A673 (cell line): ENCODE results near the gene PPP1R18. TPM values are rescaled to one million over a fixed set of nuclear protein-coding genes. Genes with fewer than 3 reads are reported as not detected.

Experiments used
- BruUV-seq: library from RNA; stranded (reverse); fragments of 400-500 nt; replicated peaks from 2 replicates; lab custom pipeline; 2021; lab: Mats Ljungman, UMichigan
- CTCF ChIA-PET: fragments of 300-600 bp; sonication (Branson Sonifier 250); formaldehyde crosslinking; loops from one replicate; lab custom pipeline; 2022; ENCODE audit warnings: antibody characterized with exemption; lab: Charles Lee
- POLR2A ChIA-PET: fragments of 300-600 bp; sonication (Branson Sonifier 250); formaldehyde crosslinking; loops from one replicate; lab custom pipeline; 2022; ENCODE audit warnings: antibody characterized with exemption; ENCODE audit not compliant: low non-redundant PET; lab: Charles Lee
- DNase-seq: peaks from one replicate; pipeline ENCODE4 v3.0.0-alpha.2; 2015; ENCODE audit warnings: low spot score
- H3K27ac ChIP-seq: fragments of 200-600 bp; sonication (generic); 2 replicates; pipeline ENCODE4 v1.5.1; 2016; ENCODE audit warnings: mixed run types, low read depth, mild to moderate bottlenecking, mixed read lengths, antibody characterized with exemption, low read length; ENCODE audit not compliant: poor library complexity, severe bottlenecking
- H3K27me3 ChIP-seq: fragments of 200-600 bp; sonication (generic); replicated peaks from 2 replicates; pipeline ENCODE4 v1.6.1; 2017; ENCODE audit warnings: mixed run types, low read depth, mild to moderate bottlenecking, mixed read lengths, antibody characterized with exemption, low read length; ENCODE audit not compliant: insufficient read depth, poor library complexity
- H3K36me3 ChIP-seq: fragments of 200-600 bp; sonication (generic); 2 replicates; pipeline ENCODE4 v1.6.1; 2016; ENCODE audit warnings: mixed run types, mild to moderate bottlenecking, mixed read lengths, antibody characterized with exemption, low read length; ENCODE audit not compliant: insufficient read depth, poor library complexity, severe bottlenecking
- H3K4me1 ChIP-seq: fragments of 200-600 bp; sonication (generic); 2 replicates; pipeline ENCODE4 v1.6.1; 2017; ENCODE audit warnings: mixed run types, mild to moderate bottlenecking, mixed read lengths, antibody characterized with exemption, low read length; ENCODE audit not compliant: insufficient read depth, poor library complexity, severe bottlenecking
- H3K4me3 ChIP-seq: fragments of 200-600 bp; sonication (generic); 2 replicates; pipeline ENCODE4 v1.5.1; 2016; ENCODE audit warnings: low read depth, mixed run types, mild to moderate bottlenecking, mixed read lengths, low read length; ENCODE audit not compliant: poor library complexity, severe bottlenecking
- H3K9me3 ChIP-seq: fragments of 200-600 bp; sonication (generic); 2 replicates; pipeline ENCODE4 v1.6.1; 2016; ENCODE audit warnings: mixed run types, low read depth, mild to moderate bottlenecking, mixed read lengths, antibody characterized with exemption, low read length; ENCODE audit not compliant: poor library complexity, severe bottlenecking
- EZH2 ChIP-seq: fragments of 200-600 bp; sonication (generic); IDR thresholded peaks from 2 replicates; pipeline ENCODE4 v1.6.1; 2017; ENCODE audit warnings: borderline replicate concordance, low read depth, mild to moderate bottlenecking, mixed read lengths, antibody characterized with exemption, low read length; ENCODE audit not compliant: poor library complexity, severe bottlenecking
- intact Hi-C: fragments of 100-400 bp; cut with micrococcal nuclease; formaldehyde crosslinking; loops from one replicate; pipeline ENCODE4 v1.10.0; 2022; ENCODE audit not compliant: unreplicated experiment
- total RNA-seq: library from RNA; stranded (reverse); gene quantifications from 2 replicates; pipeline ENCODE4 v1.2.3, GENCODE V29; 2021
- TF ChIP-seq, protein P1 (sequence below): fragments of 300-800, 200-600 bp; sonication (generic); conservative IDR thresholded peaks from 2 replicates; pipeline ENCODE4 v1.5.1; 2017; ENCODE audit warnings: low read depth, mild to moderate bottlenecking, antibody characterized with exemption, low read length, moderate library complexity, mixed read lengths

Gene PPP1R18
- total RNA-seq, 1 experiment from 2014 or later, result 50.3 TPM

DNA sequence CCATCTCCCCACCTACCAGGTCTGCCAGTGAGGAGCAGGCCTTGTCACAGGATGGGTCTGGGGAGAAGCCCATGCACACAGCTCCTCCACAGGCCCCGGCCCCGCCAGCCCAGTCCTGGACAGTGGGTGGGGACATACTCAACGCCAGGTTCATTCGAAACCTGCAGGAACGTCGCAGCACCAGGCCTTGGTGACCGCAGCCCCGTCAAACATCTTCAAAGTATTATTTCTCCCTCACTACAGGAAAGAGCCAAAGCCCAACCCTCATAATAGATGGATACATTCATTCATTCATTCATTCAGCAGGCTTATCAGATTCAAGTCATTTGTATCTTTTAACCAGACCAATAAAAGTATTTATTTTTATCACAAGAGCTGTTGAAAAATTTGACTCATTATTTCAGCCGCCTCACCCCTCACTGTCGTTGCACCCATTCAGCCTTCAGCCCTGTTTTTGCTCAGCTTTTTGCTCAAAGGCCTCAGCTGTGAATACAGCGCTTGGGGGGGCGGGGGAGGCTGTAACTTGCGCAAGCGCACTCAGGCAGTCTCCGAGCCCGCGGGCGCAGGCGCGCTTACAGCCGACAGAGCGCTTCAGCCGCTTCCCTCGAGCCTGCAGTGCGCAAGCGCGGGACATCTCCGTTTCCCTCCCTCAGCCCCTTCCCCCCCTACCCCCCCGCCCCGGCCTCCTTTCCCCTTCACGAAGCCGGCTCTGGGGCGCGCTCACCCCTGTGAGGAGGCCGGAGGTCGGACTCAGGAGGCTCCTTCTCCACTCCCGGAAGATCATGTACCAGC is 39.8 kb downstream of the PPP1R18 start, which contains the start of gene C6orf136:
TSS of gene C6orf136 (plus strand) at position 684 of the 792 bp plus-strand sequence. CDS start at position 783, 99 bp downstream.
- TSS peak; percentile 35 for BruUV-seq
- intact Hi-C loops, result no loop called here

DNA sequence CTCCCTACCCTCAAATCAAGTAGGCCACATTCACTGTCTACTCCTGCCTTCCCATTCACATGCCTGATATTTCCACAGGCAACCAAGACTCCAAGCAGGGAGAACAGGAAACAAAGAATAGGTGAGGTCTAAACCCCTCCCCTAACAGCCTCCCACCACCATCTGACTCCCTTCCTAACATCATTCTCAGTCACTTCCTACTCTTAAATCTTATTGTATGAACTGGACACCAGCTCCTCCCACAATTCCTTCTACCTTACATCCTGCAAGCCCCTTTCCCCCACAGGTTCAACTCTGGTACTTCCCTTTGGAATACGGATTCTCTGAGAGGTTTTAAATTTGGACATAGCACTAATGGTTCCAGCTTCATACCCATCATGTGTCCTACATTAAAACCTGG is 40.5 kb downstream of the PPP1R18 start:
- Histone ChIP-seq H3K4me3 (no peak overlapping the region), H3K36me3 (peaks cover 26% of the 10 kb centered on the region), H3K9me3 (no peaks in the 10 kb centered on the region), H3K27me3 (no peaks in the 10 kb centered on the region), H3K4me1 (peaks cover 10% of the 10 kb centered on the region), H3K27ac (no peak overlapping the region)
- intact Hi-C loops, result no loop called here
- BruUV-seq, result no TSS peak
- ChIA-PET POLR2A (no interaction called here), CTCF (no interaction called here)
- DNase-seq, result no peak
- TF ChIP-seq EZH2, result no peak
- TF ChIP-seq, protein P1, sequence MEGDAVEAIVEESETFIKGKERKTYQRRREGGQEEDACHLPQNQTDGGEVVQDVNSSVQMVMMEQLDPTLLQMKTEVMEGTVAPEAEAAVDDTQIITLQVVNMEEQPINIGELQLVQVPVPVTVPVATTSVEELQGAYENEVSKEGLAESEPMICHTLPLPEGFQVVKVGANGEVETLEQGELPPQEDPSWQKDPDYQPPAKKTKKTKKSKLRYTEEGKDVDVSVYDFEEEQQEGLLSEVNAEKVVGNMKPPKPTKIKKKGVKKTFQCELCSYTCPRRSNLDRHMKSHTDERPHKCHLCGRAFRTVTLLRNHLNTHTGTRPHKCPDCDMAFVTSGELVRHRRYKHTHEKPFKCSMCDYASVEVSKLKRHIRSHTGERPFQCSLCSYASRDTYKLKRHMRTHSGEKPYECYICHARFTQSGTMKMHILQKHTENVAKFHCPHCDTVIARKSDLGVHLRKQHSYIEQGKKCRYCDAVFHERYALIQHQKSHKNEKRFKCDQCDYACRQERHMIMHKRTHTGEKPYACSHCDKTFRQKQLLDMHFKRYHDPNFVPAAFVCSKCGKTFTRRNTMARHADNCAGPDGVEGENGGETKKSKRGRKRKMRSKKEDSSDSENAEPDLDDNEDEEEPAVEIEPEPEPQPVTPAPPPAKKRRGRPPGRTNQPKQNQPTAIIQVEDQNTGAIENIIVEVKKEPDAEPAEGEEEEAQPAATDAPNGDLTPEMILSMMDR, result no peak

More for the DNA sequence above, 39.8 kb downstream of the PPP1R18 start, which contains the start of gene C6orf136:
- ChIA-PET POLR2A (interaction anchor here (0.5 to 0.6 kb wide), 2 partner anchors 78 to 1059 kb away, joined by 8 to 12 read pairs; no protein-coding TSS in a partner anchor), CTCF (interaction anchor here (0.5 kb wide), 1 partner anchor 28 kb away, joined by 3 read pairs; no protein-coding TSS in a partner anchor)
- Histone ChIP-seq H3K27ac (peak within 1 kb of the TSS; percentile 92), H3K36me3 (peaks cover 26% of the 10 kb centered on the region), H3K4me3 (peak within 1 kb of the TSS; percentile 99), H3K9me3 (no peaks in the 10 kb centered on the region), H3K27me3 (no peaks in the 10 kb centered on the region), H3K4me1 (peaks cover 10% of the 10 kb centered on the region)
- TF ChIP-seq EZH2, result no peak
- TF ChIP-seq, protein P1, result no peak
- peak; percentile 96 for DNase-seq

DNA sequence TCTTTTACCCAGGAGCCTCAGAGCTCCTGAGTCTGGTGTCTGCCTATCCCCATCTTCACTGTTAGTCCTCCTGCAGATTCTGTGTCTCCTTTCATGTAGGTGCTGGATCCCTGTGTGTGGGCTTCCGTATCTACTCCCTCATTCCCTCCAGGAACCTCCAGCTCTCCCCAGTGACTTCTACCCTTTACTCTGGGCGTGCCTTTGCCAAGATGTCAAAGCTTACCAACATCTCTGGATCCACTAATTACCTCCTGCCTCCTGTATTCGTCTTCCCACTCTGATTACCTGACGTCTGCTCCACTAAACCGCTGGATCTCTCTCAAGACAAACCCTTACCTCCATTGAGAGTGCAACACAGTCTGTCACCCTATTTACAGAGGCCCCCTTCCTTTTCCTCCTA is 41.7 kb downstream of the PPP1R18 start:
- CTCF ChIA-PET, result interaction anchor here (0.5 kb wide), 1 partner anchor 1186 kb away, joined by 6 read pairs; no protein-coding TSS in a partner anchor
- TF ChIP-seq EZH2, result no peak
- TF ChIP-seq, protein P1, result no peak

More for the DNA sequence above, 41.7 kb downstream of the PPP1R18 start:
- no peak for DNase-seq
- POLR2A ChIA-PET, result no interaction called here
- intact Hi-C loops, result no loop called here
- BruUV-seq, result no TSS peak
- H3K27me3 ChIP-seq, result no peaks in the 10 kb centered on the region
- H3K36me3 ChIP-seq, result peaks cover 33% of the 10 kb centered on the region
- no peak overlapping the region for H3K4me3 ChIP-seq
- H3K9me3 ChIP-seq, result no peaks in the 10 kb centered on the region
- H3K4me1 ChIP-seq, result peaks cover 10% of the 10 kb centered on the region
- H3K27ac ChIP-seq, result no peak overlapping the region
